Nephron progenitor cell (in vitro differentiated cells): Measurements from ENCODE around the gene NUP88.

Source experiments
- DNase-seq: peaks from one replicate; pipeline ENCODE4 v3.0.0; 2021
- H3K27ac Mint-ChIP-seq: 2 replicates; pipeline ENCODE4 v1.8.0; 2021; ENCODE audit warnings: mild to moderate bottlenecking, moderate library complexity, mixed read lengths
- H3K27me3 Mint-ChIP-seq: 2 replicates; pipeline ENCODE4 v1.8.0; 2021; ENCODE audit warnings: mild to moderate bottlenecking, low read depth, mixed read lengths; ENCODE audit not compliant: poor library complexity
- H3K36me3 Mint-ChIP-seq: 2 replicates; pipeline ENCODE4 v1.8.0; 2021; ENCODE audit warnings: low read depth, mixed read lengths
- H3K4me1 Mint-ChIP-seq: 2 replicates; pipeline ENCODE4 v1.8.0; 2021; ENCODE audit warnings: mixed read lengths
- H3K4me3 Mint-ChIP-seq: 2 replicates; pipeline ENCODE4 v1.8.0; 2021; ENCODE audit warnings: mild to moderate bottlenecking, moderate library complexity, mixed read lengths
- H3K9me3 Mint-ChIP-seq: 2 replicates; pipeline ENCODE4 v1.8.0; 2021; ENCODE audit warnings: mild to moderate bottlenecking, moderate library complexity, mixed read lengths
- CTCF ChIP-seq: fragments of 200-600 bp; sonication (generic); IDR thresholded peaks from 2 replicates; pipeline ENCODE4 v1.5.0; 2021; ENCODE audit warnings: antibody characterized with exemption

Gene NUP88

GRCh38 chr17:5424909-5425308 is 5.4 kb upstream of the NUP88 start:
- H3K27ac Mint-ChIP-seq, result no peak overlapping the region
- no peaks in the 10 kb centered on the region for H3K9me3 Mint-ChIP-seq
- peaks cover 58% of the 10 kb centered on the region for H3K36me3 Mint-ChIP-seq
- H3K27me3 Mint-ChIP-seq, result no peaks in the 10 kb centered on the region
- TF ChIP-seq CTCF, result no peak
- peaks cover 27% of the 10 kb centered on the region for H3K4me1 Mint-ChIP-seq
- H3K4me3 Mint-ChIP-seq, result no peak overlapping the region
- DNase-seq, result no peak

- H3K4me1 Mint-ChIP-seq, result peaks cover 38% of the 10 kb centered on the region
- H3K36me3 Mint-ChIP-seq, result peaks cover 43% of the 10 kb centered on the region
- no peak for DNase-seq
- no peak overlapping the region for H3K27ac Mint-ChIP-seq
- H3K9me3 Mint-ChIP-seq, result no peaks in the 10 kb centered on the region
- peak overlapping the region; percentile 45 for H3K4me3 Mint-ChIP-seq
- H3K27me3 Mint-ChIP-seq, result no peaks in the 10 kb centered on the region
- TF ChIP-seq CTCF, result no peak
Measured at GRCh38 chr17:5422505-5422904, 3.0 kb upstream of the NUP88 start.

- peaks cover 36% of the 10 kb centered on the region for H3K36me3 Mint-ChIP-seq
- no peak for TF ChIP-seq CTCF
- no peaks in the 10 kb centered on the region for H3K27me3 Mint-ChIP-seq
- peaks cover 48% of the 10 kb centered on the region for H3K4me1 Mint-ChIP-seq
- H3K9me3 Mint-ChIP-seq, result no peaks in the 10 kb centered on the region
- peak; percentile 78 for DNase-seq
- peak within 1 kb of the TSS; percentile 100 for H3K4me3 Mint-ChIP-seq
- H3K27ac Mint-ChIP-seq, result peak within 1 kb of the TSS; percentile 99
Measured at GRCh38 chr17:5419959-5420653, 644 bp upstream of the NUP88 start, which contains the start of gene RPAIN. RPAIN (plus strand) TSS chr17:5420182; CDS start chr17:5420211, 29 bp downstream.

- DNase-seq, result no peak
- Mint-ChIP-seq H3K4me1 (peaks cover 48% of the 10 kb centered on the region), H3K27ac (peak overlapping the region; percentile 99), H3K36me3 (peaks cover 29% of the 10 kb centered on the region), H3K9me3 (no peaks in the 10 kb centered on the region), H3K27me3 (no peaks in the 10 kb centered on the region), H3K4me3 (peak overlapping the region; percentile 100)
- TF ChIP-seq CTCF, result no peak
Measured at GRCh38 chr17:5418858-5419355, 555 bp downstream of the NUP88 start.

- Mint-ChIP-seq H3K27ac (no peak overlapping the region), H3K27me3 (no peaks in the 10 kb centered on the region), H3K9me3 (no peaks in the 10 kb centered on the region), H3K36me3 (peaks cover 38% of the 10 kb centered on the region), H3K4me3 (peak overlapping the region; percentile 79), H3K4me1 (peaks cover 38% of the 10 kb centered on the region)
- TF ChIP-seq CTCF, result no peak
- no peak for DNase-seq
Measured at GRCh38 chr17:5416901-5417300, 2.6 kb downstream of the NUP88 start.

GRCh38 chr17:5413682-5414081 is 5.8 kb downstream of the NUP88 start:
- peaks cover 50% of the 10 kb centered on the region for H3K36me3 Mint-ChIP-seq
- no peak overlapping the region for H3K27ac Mint-ChIP-seq
- no peaks in the 10 kb centered on the region for H3K9me3 Mint-ChIP-seq
- no peak overlapping the region for H3K4me3 Mint-ChIP-seq
- H3K27me3 Mint-ChIP-seq, result no peaks in the 10 kb centered on the region
- no peak for TF ChIP-seq CTCF
- peaks cover 17% of the 10 kb centered on the region for H3K4me1 Mint-ChIP-seq
- no peak for DNase-seq
